BJ (cell line): ENCODE data around the gene ADARB1. TPM values are rescaled to one million over a fixed set of nuclear protein-coding genes. Genes with fewer than 3 reads are reported as not detected.

Experiments used
- CTCF ChIA-PET: fragments of 350-600 bp; formaldehyde crosslinking; extraction: SDS; loops from one replicate; lab custom pipeline; 2021; ENCODE audit warnings: antibody characterized with exemption, inconsistent platforms; lab: Yijun Ruan, JAX
- POLR2A ChIA-PET: fragments of 300-600 bp; sonication (Branson Sonifier 250); formaldehyde crosslinking; extraction: SDS; loops from one replicate; lab custom pipeline; 2021; ENCODE audit warnings: antibody characterized with exemption; lab: Charles Lee
- DNase-seq: peaks from one replicate; pipeline ENCODE4 v3.0.0-alpha.2; 2011; ENCODE audit warnings: low read depth
- H3K27me3 ChIP-seq: 2 replicates; pipeline ENCODE4 v1.6.0; 2011; ENCODE audit warnings: low read length; ENCODE audit not compliant: control insufficient read depth, insufficient read depth
- H3K36me3 ChIP-seq: 2 replicates; pipeline ENCODE4 v1.5.1; 2011; ENCODE audit warnings: low read length; ENCODE audit not compliant: control insufficient read depth, insufficient read depth
- H3K4me3 ChIP-seq: 2 replicates; pipeline ENCODE4 v1.5.1; 2011; ENCODE audit warnings: low read depth, mild to moderate bottlenecking, control low read depth, low read length
- polyA plus RNA-seq: library from polyadenylated mRNA; depleted of rRNA; stranded (reverse); fragments of >200 nt; gene quantifications from 2 replicates; pipeline ENCODE4 v1.2.3, GENCODE V29; 2011
- TF ChIP-seq, protein P1 (sequence below): IDR thresholded peaks from 2 replicates; pipeline ENCODE4 v1.5.1; 2011; ENCODE audit warnings: low read depth, mild to moderate bottlenecking, control low read depth, inconsistent platforms, low read length, moderate library complexity; ENCODE audit not compliant: insufficient read depth

ADARB1 gene
- polyA plus RNA-seq, 1 experiment, result 10.9 TPM

DNA sequence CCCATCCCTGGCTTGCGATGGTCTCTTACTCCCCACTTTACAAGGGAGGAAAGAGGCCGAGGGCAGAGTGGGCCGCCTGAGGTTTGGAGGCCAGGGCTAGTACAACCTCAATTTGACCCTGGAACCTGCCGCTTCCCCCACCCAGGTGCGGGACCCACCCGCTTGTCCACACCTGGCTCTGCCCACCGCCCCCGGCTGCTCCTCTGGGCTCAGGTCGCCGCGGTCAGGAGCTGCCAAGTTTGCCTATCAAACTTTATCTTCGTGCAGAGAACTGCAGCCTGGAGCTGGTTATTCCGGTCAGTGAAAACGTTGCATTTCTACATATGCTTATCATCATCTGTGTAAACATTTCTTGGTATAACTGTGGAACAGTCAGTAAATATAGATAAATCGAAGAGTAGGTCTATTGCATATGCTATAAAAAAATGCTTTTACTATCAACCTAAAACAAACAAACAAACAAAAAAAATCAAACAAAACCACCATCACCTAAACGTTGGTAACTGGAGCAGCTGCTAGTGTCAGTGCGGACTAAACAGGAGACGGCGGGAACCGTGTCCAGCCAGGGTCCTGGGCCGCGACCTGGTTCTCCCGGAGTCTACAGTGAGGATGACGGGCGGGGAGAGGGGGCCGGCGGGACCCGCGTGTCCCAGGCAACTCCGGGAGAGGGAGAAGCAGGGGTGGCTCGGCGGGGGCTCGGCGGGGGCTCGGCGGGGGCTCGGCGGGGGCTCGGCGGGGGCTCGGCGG, 906 bp upstream of the ADARB1 start:
- DNase-seq, result no peak
- TF ChIP-seq, protein P1, sequence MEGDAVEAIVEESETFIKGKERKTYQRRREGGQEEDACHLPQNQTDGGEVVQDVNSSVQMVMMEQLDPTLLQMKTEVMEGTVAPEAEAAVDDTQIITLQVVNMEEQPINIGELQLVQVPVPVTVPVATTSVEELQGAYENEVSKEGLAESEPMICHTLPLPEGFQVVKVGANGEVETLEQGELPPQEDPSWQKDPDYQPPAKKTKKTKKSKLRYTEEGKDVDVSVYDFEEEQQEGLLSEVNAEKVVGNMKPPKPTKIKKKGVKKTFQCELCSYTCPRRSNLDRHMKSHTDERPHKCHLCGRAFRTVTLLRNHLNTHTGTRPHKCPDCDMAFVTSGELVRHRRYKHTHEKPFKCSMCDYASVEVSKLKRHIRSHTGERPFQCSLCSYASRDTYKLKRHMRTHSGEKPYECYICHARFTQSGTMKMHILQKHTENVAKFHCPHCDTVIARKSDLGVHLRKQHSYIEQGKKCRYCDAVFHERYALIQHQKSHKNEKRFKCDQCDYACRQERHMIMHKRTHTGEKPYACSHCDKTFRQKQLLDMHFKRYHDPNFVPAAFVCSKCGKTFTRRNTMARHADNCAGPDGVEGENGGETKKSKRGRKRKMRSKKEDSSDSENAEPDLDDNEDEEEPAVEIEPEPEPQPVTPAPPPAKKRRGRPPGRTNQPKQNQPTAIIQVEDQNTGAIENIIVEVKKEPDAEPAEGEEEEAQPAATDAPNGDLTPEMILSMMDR, result no peak
- POLR2A ChIA-PET, result no interaction called here

GRCh38 chr21:45074818-45075595, 627 bp downstream of the ADARB1 start:
- Histone ChIP-seq H3K4me3 (peak overlapping the region; percentile 79), H3K36me3 (no peaks in the 10 kb centered on the region), H3K27me3 (no peaks in the 10 kb centered on the region)
- DNase-seq, result no peak
- ChIA-PET CTCF (interaction anchor here (0.9 to 4.0 kb wide), 7 partner anchors 50 to 125 kb away, joined by 3 to 22 read pairs (median 4); no protein-coding TSS in a partner anchor), POLR2A (interaction anchor here (0.6 to 0.7 kb wide), 2 partner anchors 183 to 213 kb away, joined by 3 read pairs; partner anchors contain the start of gene POFUT2)
- TF ChIP-seq, protein P1, result no peak

More for the DNA sequence above, 906 bp upstream of the ADARB1 start:
- H3K27me3 ChIP-seq, result no peaks in the 10 kb centered on the region
- H3K36me3 ChIP-seq, result no peaks in the 10 kb centered on the region
- CTCF ChIA-PET, result interaction anchor here (0.9 to 2.0 kb wide), 5 partner anchors 55 to 123 kb away, joined by 3 to 5 read pairs (median 4); no protein-coding TSS in a partner anchor
- peak overlapping the region; percentile 84 for H3K4me3 ChIP-seq

GRCh38 chr21:45075596-45076244, 1.3 kb downstream of the ADARB1 start:
- CTCF ChIA-PET, result interaction anchor here (0.9 to 4.0 kb wide), 6 partner anchors 11 to 84 kb away, joined by 3 to 22 read pairs (median 3); no protein-coding TSS in a partner anchor
- POLR2A ChIA-PET, result no interaction called here
- H3K27me3 ChIP-seq, result no peaks in the 10 kb centered on the region
- no peak for DNase-seq
- TF ChIP-seq, protein P1, result no peak
- peak overlapping the region; percentile 79 for H3K4me3 ChIP-seq
- H3K36me3 ChIP-seq, result no peaks in the 10 kb centered on the region

DNA sequence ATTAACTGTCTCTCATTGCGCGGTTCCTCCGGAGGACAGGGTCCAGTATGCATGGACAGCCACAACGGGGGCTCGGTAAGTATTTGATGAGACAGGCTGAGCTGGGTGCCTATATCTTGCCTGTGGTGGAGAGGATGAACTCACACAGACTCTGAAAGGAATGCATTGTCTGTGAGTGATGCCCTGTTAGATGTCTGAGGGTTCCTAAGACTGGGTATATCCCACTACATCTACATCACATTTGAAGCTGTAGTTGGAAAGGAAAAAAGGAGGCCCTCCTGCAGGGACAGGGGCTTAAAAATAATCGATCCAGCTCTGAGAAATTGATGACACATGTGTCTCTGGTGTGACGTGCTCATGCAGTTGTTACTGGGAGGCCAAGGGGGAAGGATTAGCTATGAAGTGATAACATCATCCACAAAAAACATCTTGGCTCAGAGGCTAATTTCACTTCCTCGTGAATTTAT, 1.9 kb downstream of the ADARB1 start:
- H3K27me3 ChIP-seq, result no peaks in the 10 kb centered on the region
- TF ChIP-seq, protein P1, result no peak
- POLR2A ChIA-PET, result no interaction called here
- H3K4me3 ChIP-seq, result no peak overlapping the region
- no peak for DNase-seq
- no peaks in the 10 kb centered on the region for H3K36me3 ChIP-seq
- CTCF ChIA-PET, result interaction anchor here (0.6 to 4.5 kb wide), 8 partner anchors 10 to 127 kb away, joined by 3 to 22 read pairs (median 3); no protein-coding TSS in a partner anchor
